HL-60 (cell line): ENCODE results near the gene ARMS2.

Source experiments
- CTCF ChIP-seq: IDR thresholded peaks from one replicate; pipeline ENCODE4 v1.5.1; 2011; ENCODE audit warnings: low read length, control low read depth, inconsistent platforms; ENCODE audit not compliant: insufficient read depth
- POLR2AphosphoS5 ChIP-seq: IDR thresholded peaks from 2 replicates; pipeline ENCODE4 v1.6.1; 2012; ENCODE audit warnings: low read depth
- TF ChIP-seq, protein P1 (sequence below): IDR thresholded peaks from 2 replicates; pipeline ENCODE4 v1.6.1; 2012; ENCODE audit warnings: low read depth; ENCODE audit not compliant: insufficient replicate concordance

DNA sequence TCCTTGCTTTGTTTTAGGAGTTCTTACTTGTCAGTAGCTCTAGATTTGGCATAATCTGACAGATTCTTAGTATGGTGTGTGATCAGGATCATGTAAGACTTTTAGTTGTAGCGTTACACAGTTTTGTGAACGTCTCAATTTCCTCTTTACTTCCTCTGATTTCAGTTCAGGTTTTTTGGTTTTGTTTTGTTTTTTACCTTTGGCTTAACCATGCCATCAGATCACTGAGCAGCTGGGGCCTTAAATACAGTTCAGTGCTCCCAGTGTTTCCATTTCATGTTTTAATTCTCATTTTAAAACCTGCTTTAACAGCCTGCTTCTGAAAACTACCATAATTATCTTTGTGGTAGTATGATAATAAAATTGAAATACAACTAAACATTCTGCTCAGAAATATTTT, 27.2 kb upstream of the ARMS2 start:
- no peak for TF ChIP-seq CTCF
- TF ChIP-seq, protein P1, sequence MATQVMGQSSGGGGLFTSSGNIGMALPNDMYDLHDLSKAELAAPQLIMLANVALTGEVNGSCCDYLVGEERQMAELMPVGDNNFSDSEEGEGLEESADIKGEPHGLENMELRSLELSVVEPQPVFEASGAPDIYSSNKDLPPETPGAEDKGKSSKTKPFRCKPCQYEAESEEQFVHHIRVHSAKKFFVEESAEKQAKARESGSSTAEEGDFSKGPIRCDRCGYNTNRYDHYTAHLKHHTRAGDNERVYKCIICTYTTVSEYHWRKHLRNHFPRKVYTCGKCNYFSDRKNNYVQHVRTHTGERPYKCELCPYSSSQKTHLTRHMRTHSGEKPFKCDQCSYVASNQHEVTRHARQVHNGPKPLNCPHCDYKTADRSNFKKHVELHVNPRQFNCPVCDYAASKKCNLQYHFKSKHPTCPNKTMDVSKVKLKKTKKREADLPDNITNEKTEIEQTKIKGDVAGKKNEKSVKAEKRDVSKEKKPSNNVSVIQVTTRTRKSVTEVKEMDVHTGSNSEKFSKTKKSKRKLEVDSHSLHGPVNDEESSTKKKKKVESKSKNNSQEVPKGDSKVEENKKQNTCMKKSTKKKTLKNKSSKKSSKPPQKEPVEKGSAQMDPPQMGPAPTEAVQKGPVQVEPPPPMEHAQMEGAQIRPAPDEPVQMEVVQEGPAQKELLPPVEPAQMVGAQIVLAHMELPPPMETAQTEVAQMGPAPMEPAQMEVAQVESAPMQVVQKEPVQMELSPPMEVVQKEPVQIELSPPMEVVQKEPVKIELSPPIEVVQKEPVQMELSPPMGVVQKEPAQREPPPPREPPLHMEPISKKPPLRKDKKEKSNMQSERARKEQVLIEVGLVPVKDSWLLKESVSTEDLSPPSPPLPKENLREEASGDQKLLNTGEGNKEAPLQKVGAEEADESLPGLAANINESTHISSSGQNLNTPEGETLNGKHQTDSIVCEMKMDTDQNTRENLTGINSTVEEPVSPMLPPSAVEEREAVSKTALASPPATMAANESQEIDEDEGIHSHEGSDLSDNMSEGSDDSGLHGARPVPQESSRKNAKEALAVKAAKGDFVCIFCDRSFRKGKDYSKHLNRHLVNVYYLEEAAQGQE, result no peak
- TF ChIP-seq POLR2AphosphoS5, result no peak
